Endothelial cell of umbilical vein (primary cell): Measurements from ENCODE around the gene MPLKIP. TPM values are rescaled to one million over a fixed set of nuclear protein-coding genes. Genes with fewer than 3 reads are reported as not detected.

ENCODE experiments used
- BruUV-seq: library from RNA; stranded (reverse); fragments of 400-500 nt; replicated peaks from 2 replicates; lab custom pipeline; 2021; lab: Mats Ljungman, UMichigan
- CTCF ChIA-PET: fragments of 300-600, 350-600 bp; sonication (Branson Sonifier 250); formaldehyde crosslinking; loops from one replicate; lab custom pipeline; 2021; ENCODE audit warnings: antibody characterized with exemption, inconsistent platforms; lab: Charles Lee
- POLR2A ChIA-PET: fragments of 300-600, 350-600 bp; sonication (Branson Sonifier 250); formaldehyde crosslinking; loops from one replicate; lab custom pipeline; 2021; ENCODE audit warnings: antibody characterized with exemption, inconsistent platforms; lab: Charles Lee
- DNase-seq: peaks from one replicate; pipeline ENCODE4 v3.0.0-alpha.2; 2011; ENCODE audit warnings: low read depth, low spot score
- FAIRE-seq: peaks from 2 replicates; lab custom pipeline; 2011; peaks lifted over from hg19 to GRCh38; lab: Jason Lieb, UNC
- H2AFZ ChIP-seq: 2 replicates; pipeline ENCODE4 v1.6.0; 2012; ENCODE audit warnings: low read depth, low read length, control low read depth, inconsistent platforms
- H3K27ac ChIP-seq: 2 replicates; pipeline ENCODE4 v1.5.1; 2011; ENCODE audit warnings: low read depth, mild to moderate bottlenecking, control low read depth, low read length, moderate library complexity; ENCODE audit not compliant: insufficient read depth
- H3K27me3 ChIP-seq, 2 experiments: 2 replicates each; pipeline versions ENCODE4 v1.6.0 to v1.6.1; 2011; ENCODE audit warnings: low read length in 2 of 2, mixed read lengths in 1 of 2; ENCODE audit not compliant: control insufficient read depth in 2 of 2, insufficient read depth in 2 of 2
- H3K36me3 ChIP-seq, 2 experiments: 2 replicates in 1 of 2; 3 replicates in 1 of 2; pipeline ENCODE4 v1.5.1; 2011; ENCODE audit warnings: low read length in 2 of 2, mild to moderate bottlenecking in 1 of 2, moderate library complexity in 1 of 2; ENCODE audit not compliant: control insufficient read depth in 2 of 2, insufficient read depth in 2 of 2; ENCODE audit errors: extremely low read depth in 1 of 2
- H3K4me1 ChIP-seq: 3 replicates; pipeline ENCODE4 v1.5.1; 2011; ENCODE audit warnings: mild to moderate bottlenecking, low read length; ENCODE audit not compliant: control insufficient read depth, insufficient read depth; ENCODE audit errors: extremely low read depth
- H3K4me2 ChIP-seq: 2 replicates; pipeline ENCODE4 v1.6.1; 2011; ENCODE audit warnings: low read length, control low read depth, mixed read lengths; ENCODE audit not compliant: insufficient read depth
- H3K4me3 ChIP-seq, 3 experiments: fragments of 200-600 bp in 1 of 3; sonication (generic), shearing (Covaris generic) in 1 of 3; replicated peaks in 1 of 3; 2 replicates each; pipeline ENCODE4 v1.5.1; 2011 to 2016; ENCODE audit warnings: control low read depth in 3 of 3, low read length in 3 of 3, mild to moderate bottlenecking in 2 of 3, inconsistent platforms in 1 of 3, low read depth in 1 of 3, moderate library complexity in 1 of 3; ENCODE audit not compliant: insufficient read depth in 1 of 3
- H3K79me2 ChIP-seq: 2 replicates; pipeline ENCODE4 v1.6.0; 2012; ENCODE audit warnings: low read length, inconsistent platforms; ENCODE audit not compliant: control insufficient read depth, insufficient read depth
- H3K9ac ChIP-seq: replicated peaks from 2 replicates; pipeline ENCODE3; 2011; ENCODE audit warnings: low read length, control low read depth; ENCODE audit not compliant: insufficient read depth; ENCODE audit errors: extremely low read depth
- H3K9me1 ChIP-seq: replicated peaks from 3 replicates; pipeline ENCODE4 v1.6.0; 2011; ENCODE audit warnings: mild to moderate bottlenecking, low read length; ENCODE audit not compliant: control insufficient read depth, insufficient read depth; ENCODE audit errors: extremely low read depth
- H3K9me3 ChIP-seq: replicated peaks from 2 replicates; pipeline ENCODE4 v1.5.1; 2012; ENCODE audit warnings: low read length, inconsistent platforms; ENCODE audit not compliant: control insufficient read depth, insufficient read depth
- H4K20me1 ChIP-seq: replicated peaks from 2 replicates; pipeline ENCODE3; 2011; ENCODE audit warnings: mild to moderate bottlenecking, low read length; ENCODE audit not compliant: control insufficient read depth, insufficient read depth; ENCODE audit errors: extremely low read depth
- EZH2 ChIP-seq: IDR thresholded peaks from 2 replicates; pipeline ENCODE4 v1.6.1; 2012; ENCODE audit warnings: borderline replicate concordance, low read depth, mild to moderate bottlenecking, moderate library complexity, low read length, inconsistent platforms; ENCODE audit not compliant: severe bottlenecking
- JUN ChIP-seq: IDR thresholded peaks from 2 replicates; pipeline ENCODE4 v1.6.1; 2011; ENCODE audit warnings: borderline replicate concordance, low read depth; ENCODE audit not compliant: insufficient read length, insufficient read depth
- POLR2A ChIP-seq: IDR thresholded peaks from 2 replicates; pipeline ENCODE4 v1.6.1; 2012; ENCODE audit warnings: low read depth, mild to moderate bottlenecking, control low read depth, low read length
- POLR2AphosphoS5 ChIP-seq: IDR thresholded peaks from 2 replicates; pipeline ENCODE4 v1.6.1; 2012; ENCODE audit warnings: low read depth, mild to moderate bottlenecking, control low read depth, low read length, moderate library complexity; ENCODE audit not compliant: insufficient read depth
- dilution Hi-C: fragments of 300-500 bp; cut with MboI; formaldehyde crosslinking; loops from one replicate; pipeline ENCODE4 v1.15.0; 2019; ENCODE audit warnings: low sequenced_read_pairs; ENCODE audit not compliant: extremely low pct_ligation_motif_present
- intact Hi-C: fragments of 100-400 bp; cut with micrococcal nuclease; formaldehyde crosslinking; loops from one replicate; pipeline ENCODE4 v1.10.0; 2022
- polyA plus RNA-seq, 4 experiments: library from polyadenylated mRNA; depleted of rRNA in 3 of 4; stranded (reverse) in 3 of 4; unstranded in 1 of 4; fragments of >200 nt; gene quantifications; 2 replicates each; pipeline versions ENCODE4 v1.2.1 to v1.2.3, GENCODE V29; 2011 to 2012; ENCODE audit warnings: missing spikeins in 1 of 4
- total RNA-seq: library from RNA; stranded (reverse); gene quantifications from 2 replicates; pipeline ENCODE4 v1.2.3, GENCODE V29; 2021

Gene MPLKIP
- total and polyA plus RNA-seq, 2 donors (not counting 3 experiments of a cell fraction or from before 2014, with no cell fraction given): 40.9 to 56.4 TPM

GRCh38 chr7:40097728-40098127, 36.7 kb downstream of the MPLKIP start:
- no peak for FAIRE-seq
- no peaks in the 10 kb centered on the region for H3K27me3 ChIP-seq
- H3K4me3 ChIP-seq: no peak overlapping the region
- intact Hi-C loops (no loop called here), dilution Hi-C loops (no loop called here)
- POLR2A ChIA-PET: interaction anchor here (0.7 kb wide), 1 partner anchor 141 kb away, joined by 3 read pairs; no protein-coding TSS in a partner anchor
- CTCF ChIA-PET: interaction anchor here (0.6 to 1.6 kb wide), 5 partner anchors 11 to 202 kb away, joined by 3 to 7 read pairs (median 3); no protein-coding TSS in a partner anchor
- DNase-seq: no peak
- H3K9me3 ChIP-seq: no peaks in the 10 kb centered on the region
- no peaks in the 10 kb centered on the region for H4K20me1 ChIP-seq
- no peaks in the 10 kb centered on the region for H3K79me2 ChIP-seq
- H2AFZ ChIP-seq: no peak overlapping the region
- no peak overlapping the region for H3K4me2 ChIP-seq
- peaks cover 10 to 13% of the 10 kb centered on the region in 2 experiments for H3K36me3 ChIP-seq
- H3K9ac ChIP-seq: no peak overlapping the region
- H3K27ac ChIP-seq: no peak overlapping the region
- no peaks in the 10 kb centered on the region for H3K9me1 ChIP-seq
- no TSS peak for BruUV-seq
- no peaks in the 10 kb centered on the region for H3K4me1 ChIP-seq
- TF ChIP-seq EZH2 (no peak), JUN (no peak), POLR2AphosphoS5 (no peak), POLR2A (no peak)

GRCh38 chr7:40095695-40096327, 38.6 kb downstream of the MPLKIP start:
- Histone ChIP-seq H3K9me3 (no peaks in the 10 kb centered on the region), H3K79me2 (no peaks in the 10 kb centered on the region), H3K9me1 (no peaks in the 10 kb centered on the region), H3K4me1 (no peaks in the 10 kb centered on the region), H3K4me3 (no peak overlapping the region), H3K4me2 (no peak overlapping the region), H3K27me3 (no peaks in the 10 kb centered on the region), H3K27ac (no peak overlapping the region), H3K36me3 (peaks cover 10 to 14% of the 10 kb centered on the region in 2 experiments), H4K20me1 (no peaks in the 10 kb centered on the region), H3K9ac (no peak overlapping the region), H2AFZ (no peak overlapping the region)
- FAIRE-seq: no peak
- BruUV-seq: no TSS peak
- intact Hi-C loops: no loop called here
- TF ChIP-seq JUN: no peak
- no peak for DNase-seq
- POLR2A ChIA-PET: no interaction called here
- dilution Hi-C loops: no loop called here
- CTCF ChIA-PET: interaction anchor here (1.0 kb wide), 1 partner anchor 11 kb away, joined by 3 read pairs; no protein-coding TSS in a partner anchor
